RWPE1 (cell line): ENCODE measurements around the gene FCHSD2.
A peak's percentile ranks its signal among the peaks of the same experiment; 100 is the strongest.

Experiments
- CTCF ChIA-PET: fragments of 350-600 bp; sonication (Branson Sonifier 250); formaldehyde crosslinking; extraction: SDS; loops from one replicate; lab custom pipeline; 2021; lab: Yijun Ruan, JAX
- POLR2A ChIA-PET: fragments of 400-600 bp; formaldehyde crosslinking; extraction: SDS; loops from one replicate; lab custom pipeline; 2020; ENCODE audit warnings: antibody characterized with exemption; ENCODE audit not compliant: low non-redundant PET; lab: Yijun Ruan, JAX
- DNase-seq: peaks from one replicate; pipeline ENCODE4 v3.0.0; 2012; ENCODE audit warnings: low spot score
- H3K27ac ChIP-seq: fragments of 450-650 bp; 2 replicates; pipeline ENCODE4 v1.5.1; 2017
- TF ChIP-seq, protein P1 (sequence below): fragments of 450-650 bp; conservative IDR thresholded peaks from 2 replicates; pipeline ENCODE4 v1.5.1; 2017; ENCODE audit warnings: low read depth, mild to moderate bottlenecking

FCHSD2 gene

GRCh38 chr11:73114110-73114834 lies 27.8 kb downstream of the FCHSD2 start:
- H3K27ac ChIP-seq, result peak overlapping the region; percentile 40
- ChIA-PET CTCF (interaction anchor here (1.1 kb wide), 1 partner anchor 18 kb away, joined by 6 read pairs; no protein-coding TSS in a partner anchor), POLR2A (no interaction called here)
- TF ChIP-seq, protein P1, sequence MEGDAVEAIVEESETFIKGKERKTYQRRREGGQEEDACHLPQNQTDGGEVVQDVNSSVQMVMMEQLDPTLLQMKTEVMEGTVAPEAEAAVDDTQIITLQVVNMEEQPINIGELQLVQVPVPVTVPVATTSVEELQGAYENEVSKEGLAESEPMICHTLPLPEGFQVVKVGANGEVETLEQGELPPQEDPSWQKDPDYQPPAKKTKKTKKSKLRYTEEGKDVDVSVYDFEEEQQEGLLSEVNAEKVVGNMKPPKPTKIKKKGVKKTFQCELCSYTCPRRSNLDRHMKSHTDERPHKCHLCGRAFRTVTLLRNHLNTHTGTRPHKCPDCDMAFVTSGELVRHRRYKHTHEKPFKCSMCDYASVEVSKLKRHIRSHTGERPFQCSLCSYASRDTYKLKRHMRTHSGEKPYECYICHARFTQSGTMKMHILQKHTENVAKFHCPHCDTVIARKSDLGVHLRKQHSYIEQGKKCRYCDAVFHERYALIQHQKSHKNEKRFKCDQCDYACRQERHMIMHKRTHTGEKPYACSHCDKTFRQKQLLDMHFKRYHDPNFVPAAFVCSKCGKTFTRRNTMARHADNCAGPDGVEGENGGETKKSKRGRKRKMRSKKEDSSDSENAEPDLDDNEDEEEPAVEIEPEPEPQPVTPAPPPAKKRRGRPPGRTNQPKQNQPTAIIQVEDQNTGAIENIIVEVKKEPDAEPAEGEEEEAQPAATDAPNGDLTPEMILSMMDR, result no peak
- peak; percentile 54 for DNase-seq

DNA sequence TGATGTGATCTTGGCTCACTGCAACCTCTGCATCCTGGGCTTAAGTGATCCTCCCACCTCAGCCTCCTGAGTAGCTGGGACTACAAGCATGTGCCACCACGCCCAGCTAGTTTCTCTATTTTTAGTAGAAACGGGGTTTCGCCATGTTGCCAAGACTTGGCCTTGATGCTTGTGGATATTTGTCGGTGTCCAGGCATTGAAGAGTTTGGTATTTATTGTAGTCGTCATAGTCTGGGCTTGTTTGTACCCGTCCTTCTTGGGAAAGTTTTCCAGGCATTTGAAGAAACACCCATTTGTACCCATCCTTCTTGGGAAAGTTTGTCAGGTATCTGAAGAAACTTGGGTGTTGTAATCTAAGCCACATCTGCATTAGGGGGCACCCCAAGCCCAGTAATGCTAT lies 28.7 kb downstream of the FCHSD2 start:
- POLR2A ChIA-PET, result interaction anchor here (0.7 to 0.9 kb wide), 2 partner anchors 21 to 29 kb away, joined by 4 to 5 read pairs; partner anchors contain the start of gene FCHSD2
- peak; percentile 5 for DNase-seq
- H3K27ac ChIP-seq, result no peak overlapping the region
- CTCF ChIA-PET, result interaction anchor here (0.7 kb wide), 2 partner anchors 112 to 141 kb away, joined by 3 read pairs; no protein-coding TSS in a partner anchor
- TF ChIP-seq, protein P1, result no peak

DNA sequence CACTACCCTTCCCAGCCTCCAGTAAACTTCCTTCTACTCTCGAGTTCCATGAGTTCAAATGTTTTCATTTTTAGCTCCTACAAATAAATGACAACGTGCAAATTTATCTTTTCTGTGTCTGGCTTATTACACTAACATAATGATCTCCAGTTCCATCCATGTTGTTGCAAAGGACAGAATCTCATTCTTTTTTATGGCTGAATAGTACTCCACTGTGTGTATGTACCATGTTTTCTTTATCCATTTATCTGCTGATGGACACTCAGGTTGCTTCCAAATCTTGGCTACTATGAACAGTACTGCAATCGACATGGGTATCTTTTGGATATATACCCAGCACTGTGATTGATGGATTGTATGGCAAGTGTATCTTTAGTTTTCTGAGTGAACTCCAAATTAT lies 34.5 kb downstream of the FCHSD2 start:
- H3K27ac ChIP-seq, result no peak overlapping the region
- TF ChIP-seq, protein P1, result no peak
- no peak for DNase-seq
- CTCF ChIA-PET, result no interaction called here
- POLR2A ChIA-PET, result no interaction called here

DNA sequence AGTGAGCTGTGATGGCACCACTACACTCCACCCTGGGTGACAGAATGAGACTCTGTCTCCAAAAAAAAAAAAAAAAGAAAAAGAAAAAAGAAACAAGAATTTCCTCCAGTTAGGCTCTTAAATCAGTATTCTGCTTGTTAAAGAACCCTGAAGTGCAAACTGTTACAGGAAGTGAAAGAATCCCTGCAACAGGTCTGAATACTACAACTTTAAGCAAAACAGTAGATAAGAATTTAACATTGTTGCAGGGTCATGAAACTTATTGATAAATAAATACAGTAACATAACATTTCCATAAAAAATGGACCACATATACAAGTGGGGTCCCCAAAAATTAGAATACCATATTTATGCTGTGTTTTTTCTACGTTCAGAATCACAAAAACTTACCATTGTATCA lies 35.8 kb downstream of the FCHSD2 start:
- no peak overlapping the region for H3K27ac ChIP-seq
- ChIA-PET CTCF (no interaction called here), POLR2A (no interaction called here)
- TF ChIP-seq, protein P1, result no peak
- DNase-seq, result no peak

DNA sequence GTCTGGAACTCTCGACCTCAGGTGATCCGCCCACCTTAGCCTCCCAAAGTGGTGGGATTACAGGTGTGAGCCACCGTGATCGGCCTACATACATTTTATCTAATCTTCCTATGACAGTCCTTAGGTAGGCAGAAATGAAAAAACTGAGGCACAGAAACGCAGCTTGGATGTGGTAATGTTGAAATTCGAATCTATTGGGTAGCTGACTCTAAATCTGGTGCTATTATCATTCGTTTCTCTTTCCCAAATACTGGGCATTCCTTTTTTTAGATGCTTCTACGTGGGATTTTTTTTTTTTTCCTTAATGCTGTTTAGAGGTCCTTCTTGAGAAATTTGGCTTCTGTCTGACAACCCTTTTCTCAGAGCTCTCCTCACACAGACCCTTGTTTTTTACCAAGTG lies 41.5 kb downstream of the FCHSD2 start:
- POLR2A ChIA-PET, result no interaction called here
- TF ChIP-seq, protein P1, result no peak
- H3K27ac ChIP-seq, result no peak overlapping the region
- CTCF ChIA-PET, result no interaction called here
- no peak for DNase-seq

- ChIA-PET POLR2A (no interaction called here), CTCF (no interaction called here)
- no peak overlapping the region for H3K27ac ChIP-seq
- no peak for DNase-seq
- TF ChIP-seq, protein P1, result no peak
Measured at GRCh38 chr11:73099512-73100266, 42.4 kb downstream of the FCHSD2 start.
